ENCODE measurements around the gene AK4. TPM values are rescaled to one million over a fixed set of nuclear protein-coding genes. Genes with fewer than 3 reads are reported as not detected.

The AK4 gene
- total and polyA plus RNA-seq, 2 of the 4 experiments (the other 2 are of a cell fraction) = 12.4 to 30.3 TPM

DNA sequence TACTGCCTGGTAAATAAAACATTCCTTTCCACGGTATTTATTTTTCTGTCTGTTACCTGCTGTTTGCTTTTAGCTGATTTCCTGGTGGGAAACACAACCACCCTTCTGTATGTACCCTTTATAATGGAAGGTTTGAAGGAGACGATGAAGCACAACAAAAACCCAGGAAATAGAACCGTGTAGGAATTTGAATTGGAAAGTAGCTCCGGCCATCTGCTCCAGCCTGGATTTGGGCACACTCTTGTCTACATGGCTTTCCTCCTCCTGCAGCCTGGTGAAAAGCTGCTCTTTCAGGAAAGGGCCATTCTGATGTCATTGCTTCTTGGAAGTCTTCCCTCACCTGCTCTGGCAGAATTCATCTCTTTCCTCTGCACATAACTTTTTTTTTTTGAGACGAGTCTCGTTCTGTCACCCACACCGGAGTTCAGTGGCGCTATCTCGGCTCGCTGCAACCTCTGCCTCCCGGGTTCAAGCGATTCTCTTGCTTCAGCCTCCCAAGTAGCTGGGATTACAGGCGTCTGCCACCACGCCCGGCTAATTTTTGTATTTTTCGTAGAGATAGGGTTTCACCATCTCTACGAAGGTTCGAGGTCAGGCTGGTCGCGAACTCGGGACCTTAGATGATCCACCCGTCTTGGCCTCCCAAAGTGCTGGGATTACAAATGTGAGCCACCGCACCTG lies 2.7 kb downstream of the AK4 start:
- Histone ChIP-seq H2AK9ac (replicated peaks; ENCODE audit: low read depth, low read length, poor library complexity) (no peak overlapping the region), H3K14ac (replicated peaks; ENCODE audit: low read depth, low read length) (no peak overlapping the region), H3K18ac (ENCODE audit: low read depth, low read length) (no peak overlapping the region), H3K23ac (ENCODE audit: low read depth, low read length) (no peak overlapping the region), H2BK20ac (ENCODE audit: low read depth, low read length) (no peak overlapping the region), H3K4ac (ENCODE audit: low read depth, low read length) (no peak overlapping the region), H3K27me3 (ENCODE audit: control insufficient read depth, insufficient read depth, low read length) (peaks cover 21% of the 10 kb centered on the region), H3K56ac (ENCODE audit: extremely low read depth, insufficient read depth, low read length) (no peak overlapping the region), H4K5ac (ENCODE audit: low read depth, low read length) (no peak overlapping the region), H3K79me1 (ENCODE audit: low read depth in 1 of 2, low read length in 2 of 2) (peaks cover 0 to 14% of the 10 kb centered on the region in 2 experiments; a peak in 1 of 4 replicates), H2BK15ac (ENCODE audit: low read depth, low read length) (no peak overlapping the region), H4K20me1 (ENCODE audit: insufficient read depth, low read length) (no peaks in the 10 kb centered on the region; the same call in none of the 2 replicates), H2AFZ (replicated peaks; ENCODE audit: low read length, poor library complexity) (no peak overlapping the region), H3K4me3 (ENCODE audit: insufficient read depth, low read depth, low read length) (no peak overlapping the region), H4K91ac (ENCODE audit: insufficient read depth, low read depth, low read length) (no peak overlapping the region), H2BK5ac (ENCODE audit: low read depth, low read length, poor library complexity, severe bottlenecking) (no peak overlapping the region), H3K9me1 (ENCODE audit: insufficient read depth, low read length) (no peaks in the 10 kb centered on the region), H3K9ac (ENCODE audit: low read depth, low read length) (no peak overlapping the region), H2BK120ac (ENCODE audit: low read depth, low read length) (no peak overlapping the region), H3K9me3 (ENCODE audit: control insufficient read depth, insufficient read depth, low read length) (no peaks in the 10 kb centered on the region), H2AK5ac (ENCODE audit: low read depth, low read length) (no peak overlapping the region), H4K8ac (ENCODE audit: low read depth in 2 of 2, low read length in 2 of 2) (no peak overlapping the region), H3K27ac (ENCODE audit: insufficient read depth, low read length) (no peak overlapping the region), H3K4me2 (ENCODE audit: low read depth, low read length) (no peak overlapping the region), H3K4me1 (ENCODE audit: control insufficient read depth, insufficient read depth, low read length) (no peaks in the 10 kb centered on the region; the same call in 1 of the 2 replicates), H3K36me3 (ENCODE audit: control insufficient read depth, insufficient read depth, low read length) (no peaks in the 10 kb centered on the region)
- in situ Hi-C loops (cut with MboI; ENCODE audit: low sequenced_read_pairs) = no loop called here
- BruUV-seq (replicated peaks) = no TSS peak
- DNase-seq = no peak
- WGBS, 2 experiments (ENCODE audit: extremely low coverage in 2 of 2, insufficient read length in 1 of 2) = 94% methylated on average over 6 of the region's 23 CpGs; no CpG with 5 or more reads in 1 of the 2 experiments
- intact Hi-C loops (cut with micrococcal nuclease) = no loop called here
- dilution Hi-C loops (cut with HindIII; ENCODE audit: low sequenced_read_pairs, unreplicated experiment) = no loop called here
- CTCF ChIA-PET = no interaction called here
- POLR2A ChIA-PET (ENCODE audit: unreplicated experiment) = no interaction called here
- ATAC-seq (ENCODE audit: low read depth) = no peak
- TF ChIP-seq POLR2A (IDR thresholded peaks at IDR 0.05; ENCODE audit: low read depth, low read length) = no peak
- TF ChIP-seq RFX5 (IDR thresholded peaks at IDR 0.05; ENCODE audit: low read depth, low read length) = no peak
- TF ChIP-seq, protein P1, sequence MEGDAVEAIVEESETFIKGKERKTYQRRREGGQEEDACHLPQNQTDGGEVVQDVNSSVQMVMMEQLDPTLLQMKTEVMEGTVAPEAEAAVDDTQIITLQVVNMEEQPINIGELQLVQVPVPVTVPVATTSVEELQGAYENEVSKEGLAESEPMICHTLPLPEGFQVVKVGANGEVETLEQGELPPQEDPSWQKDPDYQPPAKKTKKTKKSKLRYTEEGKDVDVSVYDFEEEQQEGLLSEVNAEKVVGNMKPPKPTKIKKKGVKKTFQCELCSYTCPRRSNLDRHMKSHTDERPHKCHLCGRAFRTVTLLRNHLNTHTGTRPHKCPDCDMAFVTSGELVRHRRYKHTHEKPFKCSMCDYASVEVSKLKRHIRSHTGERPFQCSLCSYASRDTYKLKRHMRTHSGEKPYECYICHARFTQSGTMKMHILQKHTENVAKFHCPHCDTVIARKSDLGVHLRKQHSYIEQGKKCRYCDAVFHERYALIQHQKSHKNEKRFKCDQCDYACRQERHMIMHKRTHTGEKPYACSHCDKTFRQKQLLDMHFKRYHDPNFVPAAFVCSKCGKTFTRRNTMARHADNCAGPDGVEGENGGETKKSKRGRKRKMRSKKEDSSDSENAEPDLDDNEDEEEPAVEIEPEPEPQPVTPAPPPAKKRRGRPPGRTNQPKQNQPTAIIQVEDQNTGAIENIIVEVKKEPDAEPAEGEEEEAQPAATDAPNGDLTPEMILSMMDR (conservative IDR thresholded peaks at IDR 0.05; ENCODE audit: low read depth, low read length) = no peak
- TF ChIP-seq, protein P2, sequence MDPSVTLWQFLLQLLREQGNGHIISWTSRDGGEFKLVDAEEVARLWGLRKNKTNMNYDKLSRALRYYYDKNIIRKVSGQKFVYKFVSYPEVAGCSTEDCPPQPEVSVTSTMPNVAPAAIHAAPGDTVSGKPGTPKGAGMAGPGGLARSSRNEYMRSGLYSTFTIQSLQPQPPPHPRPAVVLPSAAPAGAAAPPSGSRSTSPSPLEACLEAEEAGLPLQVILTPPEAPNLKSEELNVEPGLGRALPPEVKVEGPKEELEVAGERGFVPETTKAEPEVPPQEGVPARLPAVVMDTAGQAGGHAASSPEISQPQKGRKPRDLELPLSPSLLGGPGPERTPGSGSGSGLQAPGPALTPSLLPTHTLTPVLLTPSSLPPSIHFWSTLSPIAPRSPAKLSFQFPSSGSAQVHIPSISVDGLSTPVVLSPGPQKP (IDR thresholded peaks at IDR 0.05; ENCODE audit: borderline replicate concordance, low read depth, low read length) = no peak
- no peak for TF ChIP-seq RAD21 (IDR thresholded peaks at IDR 0.05; ENCODE audit: low read length)
- TF ChIP-seq BHLHE40 (IDR thresholded peaks at IDR 0.05; ENCODE audit: low read depth, low read length) = no peak
- no peak for TF ChIP-seq CEBPB (IDR thresholded peaks at IDR 0.05; ENCODE audit: low read depth, low read length)
- no peak for TF ChIP-seq CHD1 (IDR thresholded peaks at IDR 0.05; ENCODE audit: low read depth, low read length)
- no peak for TF ChIP-seq MAFK (IDR thresholded peaks at IDR 0.05; ENCODE audit: low read depth, low read length)
- TF ChIP-seq RCOR1 (IDR thresholded peaks at IDR 0.05; ENCODE audit: insufficient replicate concordance, low read length) = no peak
- no peak for TF ChIP-seq SMC3 (IDR thresholded peaks at IDR 0.05; ENCODE audit: low read depth, low read length)
- TF ChIP-seq, protein P3, sequence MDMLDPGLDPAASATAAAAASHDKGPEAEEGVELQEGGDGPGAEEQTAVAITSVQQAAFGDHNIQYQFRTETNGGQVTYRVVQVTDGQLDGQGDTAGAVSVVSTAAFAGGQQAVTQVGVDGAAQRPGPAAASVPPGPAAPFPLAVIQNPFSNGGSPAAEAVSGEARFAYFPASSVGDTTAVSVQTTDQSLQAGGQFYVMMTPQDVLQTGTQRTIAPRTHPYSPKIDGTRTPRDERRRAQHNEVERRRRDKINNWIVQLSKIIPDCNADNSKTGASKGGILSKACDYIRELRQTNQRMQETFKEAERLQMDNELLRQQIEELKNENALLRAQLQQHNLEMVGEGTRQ (IDR thresholded peaks at IDR 0.05; ENCODE audit: low read depth, low read length) = no peak
- no peak for TF ChIP-seq FOS (IDR thresholded peaks at IDR 0.05; ENCODE audit: low read depth, low read length)
- TF ChIP-seq MAZ (IDR thresholded peaks at IDR 0.05; ENCODE audit: borderline replicate concordance, low read depth, low read length) = no peak
- no peak for TF ChIP-seq MXI1 (IDR thresholded peaks at IDR 0.05; ENCODE audit: borderline replicate concordance, low read depth, low read length)
- no peak for TF ChIP-seq NFE2L2 (IDR thresholded peaks at IDR 0.05; ENCODE audit: low read depth, low read length)

All from IMR-90 (cell line).